Measurements from ENCODE around the gene MAML3.

Gene MAML3

DNA sequence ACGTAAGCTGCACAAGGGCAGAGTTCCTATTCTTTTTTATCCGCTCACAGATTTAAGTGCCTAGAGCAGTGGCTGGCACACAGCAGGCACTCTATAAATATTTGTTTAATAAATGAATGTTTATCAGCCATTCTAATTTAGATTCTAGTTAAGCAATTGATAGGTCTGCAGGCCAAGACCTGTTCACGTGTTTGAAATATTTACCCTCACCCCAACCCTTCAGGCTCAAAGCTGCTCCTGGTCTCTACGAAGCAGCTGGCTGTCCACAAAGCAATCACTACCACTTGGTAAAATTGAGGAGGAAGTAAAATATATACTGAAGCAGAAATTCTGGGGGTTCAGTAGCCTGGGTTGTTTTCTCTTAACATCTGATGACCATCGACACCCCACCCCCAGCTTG lies 330.2 kb downstream of the MAML3 start:
- TF ChIP-seq, protein P1, sequence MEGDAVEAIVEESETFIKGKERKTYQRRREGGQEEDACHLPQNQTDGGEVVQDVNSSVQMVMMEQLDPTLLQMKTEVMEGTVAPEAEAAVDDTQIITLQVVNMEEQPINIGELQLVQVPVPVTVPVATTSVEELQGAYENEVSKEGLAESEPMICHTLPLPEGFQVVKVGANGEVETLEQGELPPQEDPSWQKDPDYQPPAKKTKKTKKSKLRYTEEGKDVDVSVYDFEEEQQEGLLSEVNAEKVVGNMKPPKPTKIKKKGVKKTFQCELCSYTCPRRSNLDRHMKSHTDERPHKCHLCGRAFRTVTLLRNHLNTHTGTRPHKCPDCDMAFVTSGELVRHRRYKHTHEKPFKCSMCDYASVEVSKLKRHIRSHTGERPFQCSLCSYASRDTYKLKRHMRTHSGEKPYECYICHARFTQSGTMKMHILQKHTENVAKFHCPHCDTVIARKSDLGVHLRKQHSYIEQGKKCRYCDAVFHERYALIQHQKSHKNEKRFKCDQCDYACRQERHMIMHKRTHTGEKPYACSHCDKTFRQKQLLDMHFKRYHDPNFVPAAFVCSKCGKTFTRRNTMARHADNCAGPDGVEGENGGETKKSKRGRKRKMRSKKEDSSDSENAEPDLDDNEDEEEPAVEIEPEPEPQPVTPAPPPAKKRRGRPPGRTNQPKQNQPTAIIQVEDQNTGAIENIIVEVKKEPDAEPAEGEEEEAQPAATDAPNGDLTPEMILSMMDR (IDR thresholded peaks at IDR 0.05; ENCODE audit: low read depth, low read length) = no peak
- no peak overlapping the region for H3K4me3 ChIP-seq (replicated peaks in 1 of 2; ENCODE audit: low read depth in 2 of 2, low read length in 2 of 2)
- DNase-seq (ENCODE audit: low read depth in 2 of 2) = no peak

DNA sequence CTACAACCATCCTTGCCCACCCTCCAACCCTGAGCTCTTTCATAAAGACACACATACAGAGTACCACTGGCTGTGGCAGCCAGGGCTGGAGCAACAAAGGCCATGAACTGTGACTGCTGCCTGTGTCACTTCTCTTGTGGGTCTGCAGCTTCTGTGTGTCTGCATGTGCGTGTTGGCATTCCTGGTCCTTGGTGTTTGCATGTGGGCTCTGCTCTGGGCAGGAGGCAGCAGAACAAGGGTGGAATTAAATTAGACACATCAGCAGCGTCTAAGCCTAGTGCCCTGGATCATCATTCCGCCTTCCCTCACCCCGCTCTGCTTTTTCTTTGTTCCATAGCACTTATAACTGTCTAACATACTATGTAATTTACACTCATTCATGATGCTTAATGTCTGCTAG lies 330.6 kb downstream of the MAML3 start:
- no peak overlapping the region for H3K4me3 ChIP-seq (replicated peaks in 1 of 2; ENCODE audit: low read depth in 2 of 2, low read length in 2 of 2)
- TF ChIP-seq, protein P1 (IDR thresholded peaks at IDR 0.05; ENCODE audit: low read depth, low read length) = no peak
- no peak for DNase-seq (ENCODE audit: low read depth in 2 of 2)

DNA sequence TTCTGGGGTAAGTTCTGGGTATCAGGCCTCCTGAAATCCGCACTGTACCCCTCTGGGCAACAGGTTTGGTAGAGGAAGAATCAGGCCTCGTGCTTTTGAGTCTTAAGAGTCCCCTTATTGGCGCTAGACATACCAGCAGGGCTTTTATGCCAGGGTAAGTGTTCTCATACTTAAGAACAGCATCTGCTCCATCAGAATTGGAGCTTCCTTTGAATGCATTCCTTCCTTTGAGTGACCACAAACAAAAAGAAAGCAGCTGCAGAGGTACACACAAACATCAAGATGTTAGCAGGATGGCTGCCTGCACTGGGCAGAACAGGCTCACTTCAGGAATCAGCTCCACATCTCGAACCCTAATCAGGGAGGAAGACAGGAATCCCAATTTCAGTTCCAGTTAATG lies 331.6 kb downstream of the MAML3 start:
- no peak overlapping the region for H3K4me3 ChIP-seq (replicated peaks in 1 of 2; ENCODE audit: low read depth in 2 of 2, low read length in 2 of 2)
- TF ChIP-seq, protein P1 (IDR thresholded peaks at IDR 0.05; ENCODE audit: low read depth, low read length) = no peak
- no peak for DNase-seq (ENCODE audit: low read depth in 2 of 2)

DNA sequence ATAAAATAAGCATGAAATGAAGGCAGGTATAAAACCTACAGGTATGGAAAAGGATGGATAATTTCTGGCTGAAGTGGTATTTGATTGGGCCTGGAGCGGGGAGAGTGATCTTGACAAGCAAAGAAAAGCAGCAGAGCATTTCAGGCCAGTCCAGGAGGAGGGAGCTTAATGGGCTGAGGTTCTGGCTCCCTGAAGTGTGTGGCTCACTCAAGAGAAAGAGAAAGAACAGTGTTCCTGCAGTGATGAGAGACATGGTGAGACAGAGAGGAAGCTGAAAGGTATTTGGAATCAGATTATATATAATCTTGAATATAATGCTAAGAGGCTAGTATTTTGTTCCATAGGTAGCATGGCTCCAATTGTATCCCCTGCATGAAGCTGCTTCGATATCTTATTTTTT lies 334.9 kb downstream of the MAML3 start:
- TF ChIP-seq, protein P1 (IDR thresholded peaks at IDR 0.05; ENCODE audit: low read depth, low read length) = no peak
- DNase-seq (ENCODE audit: low read depth in 2 of 2) = no peak

DNA sequence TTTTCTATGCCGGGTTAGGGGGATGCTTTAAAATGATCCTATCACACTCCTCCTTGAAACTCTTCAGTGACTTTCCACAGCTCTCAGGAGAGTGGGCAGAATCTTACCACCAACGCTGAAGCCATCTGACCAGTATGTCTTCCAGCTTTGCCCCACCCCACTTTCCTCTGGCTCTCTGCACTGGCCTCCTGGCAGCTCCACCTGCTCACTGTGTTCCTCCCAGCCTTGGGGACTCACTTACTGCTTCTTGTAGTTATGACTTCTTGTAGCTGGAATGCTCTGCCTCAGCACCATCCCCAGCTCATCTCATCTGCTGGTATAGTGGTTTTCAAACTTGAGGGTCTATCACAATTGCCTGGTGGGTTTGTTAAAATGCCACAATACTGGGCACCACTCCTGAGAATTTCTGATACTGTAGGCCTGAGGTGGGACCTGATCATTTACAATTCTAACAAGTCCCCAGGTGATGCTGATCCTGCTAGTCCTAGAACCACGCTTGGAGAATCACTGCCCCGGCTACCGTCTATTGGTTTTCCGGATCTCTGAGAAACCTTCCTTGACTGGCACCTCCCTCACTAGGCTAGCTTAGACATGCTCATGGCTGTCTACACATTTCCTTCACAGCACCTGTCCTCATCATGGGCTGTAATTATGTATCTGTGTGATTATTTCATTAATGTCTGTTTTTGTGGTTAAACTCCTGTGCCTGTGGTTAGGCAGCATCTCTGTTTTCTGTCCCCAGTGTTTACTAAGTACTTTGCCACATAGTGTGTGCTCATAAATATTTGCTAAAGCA lies 336.1 kb downstream of the MAML3 start:
- no peak for DNase-seq (ENCODE audit: low read depth in 2 of 2)
- TF ChIP-seq, protein P1 (IDR thresholded peaks at IDR 0.05; ENCODE audit: low read depth, low read length) = no peak

More for the DNA sequence above, 334.9 kb downstream of the MAML3 start:
- H3K4me3 ChIP-seq (replicated peaks in 1 of 2; ENCODE audit: low read depth in 2 of 2, low read length in 2 of 2) = no peak overlapping the region

DNA sequence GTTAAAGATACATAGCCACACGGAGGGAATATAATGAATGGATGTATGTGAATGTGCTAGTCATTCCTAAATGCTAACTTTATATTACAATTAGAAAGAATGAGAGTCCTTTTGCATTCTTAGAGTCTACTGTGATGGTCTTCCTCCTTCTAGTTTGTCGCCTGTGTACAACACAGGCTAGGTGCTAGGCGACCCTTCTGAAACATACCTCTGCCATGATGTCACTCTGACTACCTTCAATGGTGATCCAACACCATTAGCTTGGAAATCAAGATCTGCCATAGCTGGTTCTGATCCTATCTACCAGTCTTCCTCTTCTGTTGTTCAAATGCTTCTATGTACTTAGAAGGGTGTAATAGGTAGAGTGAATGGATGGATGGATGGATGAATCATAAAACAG lies 337.1 kb downstream of the MAML3 start:
- DNase-seq (ENCODE audit: low read depth in 2 of 2) = no peak
- H3K4me3 ChIP-seq (replicated peaks in 1 of 2; ENCODE audit: low read depth in 2 of 2, low read length in 2 of 2) = no peak overlapping the region
- TF ChIP-seq, protein P1 (IDR thresholded peaks at IDR 0.05; ENCODE audit: low read depth, low read length) = no peak

More for the DNA sequence above, 336.1 kb downstream of the MAML3 start:
- no peak overlapping the region for H3K4me3 ChIP-seq (replicated peaks in 1 of 2; ENCODE audit: low read depth in 2 of 2, low read length in 2 of 2)
